ENCODE results near the gene TEX36. TPM values are rescaled to one million over a fixed set of nuclear protein-coding genes. Genes with fewer than 3 reads are reported as not detected.
"Not testable (repeated sequence)": the region's sequence is repeated elsewhere in the genome, so short reads cannot be mapped to it uniquely, and the experiment has no call there.

The TEX36 gene
- total RNA-seq, 2 experiments from 2014 or later: not detected

DNA sequence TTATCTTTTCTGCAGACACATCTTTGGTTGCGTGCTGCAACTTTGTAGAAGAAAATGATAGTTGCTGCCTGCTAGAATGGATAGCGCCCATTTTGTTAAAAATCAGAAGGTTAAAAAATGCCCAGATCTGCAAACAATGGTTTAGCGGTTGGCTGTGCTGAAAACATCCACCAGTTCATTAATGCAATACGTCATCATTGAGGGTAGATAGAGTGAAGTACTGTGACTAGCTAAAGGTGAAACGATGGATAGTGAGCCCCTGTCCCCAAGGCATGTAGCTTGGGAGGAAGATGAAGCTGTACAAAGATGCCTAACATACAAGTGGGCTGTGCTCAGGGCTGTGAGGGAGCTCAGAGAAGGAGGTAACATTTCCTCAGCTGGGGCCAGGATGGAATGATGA is 48.4 kb downstream of the TEX36 start:
- ATAC-seq (ENCODE audit: low read depth): no peak

DNA sequence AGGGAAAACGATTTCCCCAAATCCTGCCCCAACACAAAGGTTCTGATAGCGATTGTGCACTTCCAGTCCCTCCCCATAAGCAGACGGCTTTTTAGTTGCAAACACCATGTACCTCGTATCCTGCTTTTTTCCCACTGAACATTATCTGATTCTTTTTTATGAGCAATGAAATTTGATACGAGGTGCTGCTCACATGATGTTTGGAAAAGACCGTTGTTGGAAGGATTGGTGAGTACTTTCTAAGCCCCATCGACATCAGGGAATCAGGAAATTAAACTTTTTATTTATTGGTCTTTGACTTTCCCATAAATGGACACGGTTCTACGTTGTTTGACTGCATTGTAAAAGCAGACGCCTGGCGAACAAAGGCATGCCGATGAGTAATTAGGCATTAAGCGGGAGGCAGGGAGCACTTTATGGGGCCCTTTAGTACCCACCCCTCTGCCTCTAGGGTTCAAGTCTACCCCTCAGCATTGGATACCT is 49.4 kb downstream of the TEX36 start:
- Mint-ChIP-seq H3K27ac (no peak overlapping the region), H3K4me1 (no peaks in the 10 kb centered on the region), H3K4me3 (no peak overlapping the region), H3K9me3 (no peaks in the 10 kb centered on the region), H3K27me3 (no peaks in the 10 kb centered on the region), H3K36me3 (no peaks in the 10 kb centered on the region)
- DNase-seq (no peak), ATAC-seq (ENCODE audit: low read depth) (no peak)
- POLR2A ChIA-PET: no interaction called here

More for the DNA sequence above, 48.4 kb downstream of the TEX36 start:
- Mint-ChIP-seq H3K4me3 (no peak overlapping the region), H3K27ac (no peak overlapping the region), H3K4me1 (no peaks in the 10 kb centered on the region), H3K27me3 (no peaks in the 10 kb centered on the region), H3K9me3 (no peaks in the 10 kb centered on the region), H3K36me3 (no peaks in the 10 kb centered on the region)
- DNase-seq: no peak
- POLR2A ChIA-PET: no interaction called here

DNA sequence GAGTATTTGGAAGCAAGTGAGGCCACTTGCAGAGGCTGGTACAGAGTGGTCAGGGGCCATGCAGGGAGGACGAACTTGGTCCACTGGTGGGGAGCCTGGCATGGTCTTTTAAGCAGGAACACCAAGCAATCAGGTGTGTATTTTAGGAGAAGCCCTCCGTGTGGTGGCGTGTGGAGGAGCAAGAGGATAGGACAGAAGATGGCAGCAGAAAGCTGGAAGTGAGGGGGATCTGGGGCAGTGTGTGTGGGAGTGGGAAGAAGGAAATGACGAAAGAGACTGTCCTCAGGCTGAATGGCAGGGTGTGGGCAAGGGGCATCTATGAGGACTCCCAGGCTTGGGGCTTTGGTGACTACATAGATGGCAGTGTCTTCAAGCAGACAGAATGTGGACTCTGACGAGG is 51.2 kb downstream of the TEX36 start:
- DNase-seq (no peak), ATAC-seq (ENCODE audit: low read depth) (no peak)
- H3K4me3 Mint-ChIP-seq: no peak overlapping the region
- POLR2A ChIA-PET: no interaction called here
- no peak overlapping the region for H3K27ac Mint-ChIP-seq
- H3K4me1 Mint-ChIP-seq: no peaks in the 10 kb centered on the region
- H3K9me3 Mint-ChIP-seq: no peaks in the 10 kb centered on the region
- no peaks in the 10 kb centered on the region for H3K27me3 Mint-ChIP-seq
- no peaks in the 10 kb centered on the region for H3K36me3 Mint-ChIP-seq

DNA sequence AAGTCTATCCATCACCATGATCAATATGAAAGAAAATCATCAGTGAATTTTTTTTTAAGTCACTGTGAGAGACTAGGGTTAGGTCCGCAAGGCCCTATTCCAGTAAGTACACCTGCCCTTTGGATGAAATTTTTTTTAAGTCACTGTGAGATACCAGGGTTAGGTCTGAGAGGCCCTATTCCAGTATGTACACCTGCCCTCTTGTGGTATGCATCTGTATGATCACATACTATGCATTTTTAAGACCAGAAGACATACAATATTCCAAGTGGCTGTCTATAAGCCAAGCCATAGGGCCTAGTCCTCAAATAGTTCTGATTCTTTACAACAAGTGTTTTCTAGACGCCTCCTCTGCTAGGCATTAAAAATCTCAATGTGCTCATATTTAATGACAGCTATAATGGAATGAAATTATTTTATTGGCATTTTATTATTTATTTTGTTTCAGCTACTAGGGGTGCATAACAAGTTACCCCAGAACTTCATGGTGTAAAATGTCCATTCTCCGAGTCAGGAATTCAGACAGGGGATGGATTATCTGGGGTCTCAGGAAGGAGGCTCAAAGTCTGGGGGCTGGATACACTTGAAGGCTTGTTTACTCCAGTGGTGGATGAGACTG is 53.1 kb downstream of the TEX36 start:
- H3K27me3 Mint-ChIP-seq: no peaks in the 10 kb centered on the region

DNA sequence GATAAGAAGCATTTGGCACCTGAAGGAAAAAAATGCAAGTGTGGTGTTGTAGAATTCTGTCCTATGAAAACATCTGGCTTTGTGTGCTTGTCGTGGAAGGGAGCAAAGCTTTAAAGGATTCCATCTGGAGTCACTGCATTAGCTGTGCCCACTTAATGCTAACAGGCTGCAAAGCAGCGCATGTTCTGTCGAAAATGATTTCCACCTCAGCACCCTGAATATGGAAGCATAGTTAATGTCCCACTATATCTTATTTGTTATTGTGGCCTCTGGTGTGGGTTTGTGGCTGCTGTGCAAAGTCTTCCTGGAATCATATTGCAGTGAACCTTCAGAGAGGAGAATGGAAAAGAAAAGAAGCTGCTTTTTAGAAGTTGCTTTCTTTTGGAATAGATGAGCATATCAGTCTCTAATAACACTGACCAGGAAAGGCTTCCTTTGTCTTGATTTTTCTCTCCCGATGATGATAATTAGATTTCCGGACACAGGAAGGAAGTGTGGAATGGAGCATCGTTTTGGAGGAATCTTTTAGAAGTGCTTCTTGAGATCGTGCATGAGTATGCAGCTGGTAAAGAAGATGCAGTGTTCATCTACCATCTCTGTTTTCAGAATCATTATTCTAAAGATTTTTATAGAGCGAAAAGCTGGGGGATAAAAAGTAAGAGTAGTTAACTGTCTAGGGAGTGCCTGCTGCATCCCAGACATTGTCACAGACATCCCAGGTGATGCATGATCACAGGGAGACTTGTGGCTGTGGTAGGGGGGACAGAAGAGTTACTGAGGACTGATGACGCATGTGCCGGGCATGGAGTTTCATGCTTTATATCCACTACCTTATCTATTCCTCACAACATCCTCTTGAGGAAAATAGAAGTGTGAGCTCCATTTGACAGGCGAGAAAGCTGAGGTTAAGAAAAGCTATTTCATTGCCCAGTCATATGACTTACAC is 54.6 kb downstream of the TEX36 start:
- H3K4me1 Mint-ChIP-seq: no peaks in the 10 kb centered on the region
- H3K4me3 Mint-ChIP-seq: no peak overlapping the region
- POLR2A ChIA-PET: no interaction called here
- H3K9me3 Mint-ChIP-seq: no peaks in the 10 kb centered on the region
- no peaks in the 10 kb centered on the region for H3K36me3 Mint-ChIP-seq
- no peaks in the 10 kb centered on the region for H3K27me3 Mint-ChIP-seq
- ATAC-seq (ENCODE audit: low read depth) (no peak), DNase-seq (no peak)
- no peak overlapping the region for H3K27ac Mint-ChIP-seq

More for the DNA sequence above, 53.1 kb downstream of the TEX36 start:
- no peaks in the 10 kb centered on the region for H3K4me1 Mint-ChIP-seq
- no peak for ATAC-seq (ENCODE audit: low read depth)
- H3K27ac Mint-ChIP-seq: no peak overlapping the region
- no peaks in the 10 kb centered on the region for H3K36me3 Mint-ChIP-seq
- POLR2A ChIA-PET: no interaction called here
- DNase-seq: no peak
- H3K4me3 Mint-ChIP-seq: no peak overlapping the region
- no peaks in the 10 kb centered on the region for H3K9me3 Mint-ChIP-seq

DNA sequence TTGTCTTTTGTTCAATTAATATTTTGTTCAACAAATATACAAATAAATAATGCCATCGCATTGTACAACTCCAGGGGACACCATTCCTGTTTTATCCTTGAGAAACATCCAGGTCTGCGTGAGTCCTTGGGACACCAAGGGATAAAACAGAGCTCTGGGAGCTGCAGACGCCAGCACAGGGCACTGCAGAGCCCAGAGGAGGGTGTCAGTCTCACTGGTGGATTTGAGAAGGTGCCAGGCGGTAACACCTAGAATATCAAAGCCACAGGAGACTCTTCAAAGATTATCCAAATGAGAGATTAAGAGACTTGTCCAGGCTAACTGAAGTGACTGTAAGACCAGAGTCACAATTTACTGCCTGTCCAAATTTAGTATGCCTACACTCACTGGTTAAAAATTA is 55.3 kb downstream of the TEX36 start:
- Mint-ChIP-seq H3K9me3 (no peaks in the 10 kb centered on the region), H3K27ac (no peak overlapping the region), H3K27me3 (no peaks in the 10 kb centered on the region), H3K4me3 (no peak overlapping the region), H3K4me1 (no peaks in the 10 kb centered on the region), H3K36me3 (no peaks in the 10 kb centered on the region)
- ATAC-seq (ENCODE audit: low read depth): no peak
- POLR2A ChIA-PET: no interaction called here
- DNase-seq: no peak

DNA sequence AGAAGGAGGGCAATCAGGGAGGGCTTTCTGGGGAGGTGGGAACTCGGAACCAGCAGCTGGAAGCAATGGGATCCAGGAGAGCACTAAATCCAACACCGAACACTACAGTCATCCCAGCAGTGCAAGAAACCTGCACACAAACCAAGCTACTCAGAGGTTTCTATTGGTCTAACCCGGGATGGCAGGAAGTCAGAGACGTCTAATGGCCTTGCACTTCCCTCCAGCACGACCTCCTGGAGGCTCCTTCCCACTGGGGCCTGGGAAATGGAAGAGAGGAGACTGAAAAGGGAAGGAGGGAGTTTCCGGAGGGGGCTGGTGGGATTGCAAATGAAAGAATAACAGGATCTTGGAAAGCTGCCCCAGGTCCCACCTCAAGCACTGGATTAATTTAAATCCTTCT is 56.3 kb downstream of the TEX36 start:
- Mint-ChIP-seq H3K27ac (no peak overlapping the region), H3K9me3 (no peaks in the 10 kb centered on the region), H3K4me1 (no peaks in the 10 kb centered on the region), H3K36me3 (no peaks in the 10 kb centered on the region), H3K4me3 (no peak overlapping the region), H3K27me3 (no peaks in the 10 kb centered on the region)
- no peak for ATAC-seq (ENCODE audit: low read depth)
- POLR2A ChIA-PET: no interaction called here
- DNase-seq: no peak

DNA sequence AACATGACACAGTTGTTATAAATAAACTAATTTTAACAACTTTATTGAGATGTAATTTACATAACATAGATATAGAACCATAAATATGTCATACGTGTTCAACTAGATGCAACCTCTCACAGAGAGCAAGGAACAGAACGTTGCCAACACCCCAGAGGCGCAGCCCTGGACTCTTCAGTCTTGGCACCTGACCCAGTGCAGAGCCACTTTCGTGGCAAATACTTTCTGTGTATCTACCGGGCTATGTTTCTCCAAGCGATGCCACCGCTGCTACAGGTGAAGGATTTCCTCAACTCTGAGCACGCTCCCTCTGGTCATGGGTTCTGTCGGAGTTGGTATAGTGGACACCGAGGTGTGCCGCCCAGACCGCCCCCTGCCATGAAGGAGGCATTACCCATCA is 57.4 kb downstream of the TEX36 start:
- no peak for DNase-seq
- no peak for ATAC-seq (ENCODE audit: low read depth)
- Mint-ChIP-seq H3K4me1 (no peaks in the 10 kb centered on the region), H3K27me3 (no peaks in the 10 kb centered on the region), H3K36me3 (no peaks in the 10 kb centered on the region), H3K4me3 (no peak overlapping the region), H3K27ac (no peak overlapping the region), H3K9me3 (no peaks in the 10 kb centered on the region)
- POLR2A ChIA-PET: no interaction called here

DNA sequence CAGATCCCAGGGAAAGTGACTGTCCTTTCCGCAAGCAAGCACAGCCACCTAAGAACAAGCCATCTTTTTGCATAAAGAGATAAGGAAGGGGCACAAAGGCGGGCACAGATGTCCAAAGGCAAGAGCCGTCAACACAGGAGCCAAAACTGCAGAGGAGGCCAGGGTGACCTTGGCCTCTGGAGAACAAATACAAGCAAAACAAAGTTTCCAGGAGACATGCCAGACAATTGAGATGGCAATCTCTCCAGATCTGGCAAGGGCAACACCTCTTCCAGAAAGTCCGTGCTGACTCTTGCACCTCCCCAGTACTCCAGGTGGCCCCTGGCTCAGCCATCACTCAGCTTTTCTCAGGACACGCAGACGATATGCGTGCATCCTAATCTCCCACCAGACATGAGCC is 58.2 kb downstream of the TEX36 start:
- no peak for ATAC-seq (ENCODE audit: low read depth)
- H3K27ac Mint-ChIP-seq: no peak overlapping the region
- no peaks in the 10 kb centered on the region for H3K27me3 Mint-ChIP-seq
- H3K4me3 Mint-ChIP-seq: no peak overlapping the region
- no peak for DNase-seq
- H3K9me3 Mint-ChIP-seq: no peaks in the 10 kb centered on the region
- no peaks in the 10 kb centered on the region for H3K36me3 Mint-ChIP-seq
- H3K4me1 Mint-ChIP-seq: no peaks in the 10 kb centered on the region
- POLR2A ChIA-PET: no interaction called here

DNA sequence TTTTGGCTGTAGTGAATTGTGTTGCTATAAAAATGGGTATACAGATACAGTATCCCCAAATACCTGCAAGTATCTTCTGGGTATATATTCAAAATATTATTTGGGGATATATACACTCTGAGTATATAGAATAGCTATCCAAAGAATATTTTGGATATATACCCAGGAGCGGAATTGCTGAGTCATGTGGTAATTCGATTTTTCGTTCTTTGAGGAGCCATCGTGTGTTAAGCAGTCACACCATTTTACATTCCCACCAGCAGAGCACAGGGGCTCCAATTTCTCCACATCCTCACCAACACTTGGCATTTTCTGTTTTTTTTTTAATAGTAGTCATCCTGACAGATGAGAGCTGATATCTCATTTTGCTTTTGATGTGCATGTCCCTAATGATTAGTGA is 61.9 kb downstream of the TEX36 start:
- H3K27ac Mint-ChIP-seq: no peak overlapping the region
- no peaks in the 10 kb centered on the region for H3K9me3 Mint-ChIP-seq
- no peaks in the 10 kb centered on the region for H3K27me3 Mint-ChIP-seq
- no peaks in the 10 kb centered on the region for H3K4me1 Mint-ChIP-seq
- H3K36me3 Mint-ChIP-seq: no peaks in the 10 kb centered on the region
- H3K4me3 Mint-ChIP-seq: no peak overlapping the region
- POLR2A ChIA-PET: no interaction called here
- no peak for ATAC-seq (ENCODE audit: low read depth)
- no peak for DNase-seq

DNA sequence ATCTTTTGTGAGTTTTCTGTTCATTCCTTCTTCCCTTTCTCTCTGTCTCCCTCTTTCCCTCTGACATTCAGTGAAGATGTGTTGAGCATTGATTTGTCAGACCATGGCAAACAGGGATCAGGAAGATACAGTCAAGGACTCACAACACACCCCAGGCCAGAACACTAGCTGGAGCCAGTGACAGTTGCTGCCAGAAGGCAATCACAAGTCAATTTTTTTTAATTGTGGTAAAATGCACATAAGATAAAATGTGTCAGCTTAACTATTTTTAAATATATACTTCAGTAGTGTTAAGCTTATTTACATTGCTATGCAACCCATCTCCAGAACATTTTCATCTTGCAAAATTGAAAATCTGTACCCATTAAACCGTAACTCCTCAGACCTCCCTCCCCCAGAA is 62.6 kb downstream of the TEX36 start:
- Mint-ChIP-seq H3K27ac (no peak overlapping the region), H3K9me3 (no peaks in the 10 kb centered on the region)

DNA sequence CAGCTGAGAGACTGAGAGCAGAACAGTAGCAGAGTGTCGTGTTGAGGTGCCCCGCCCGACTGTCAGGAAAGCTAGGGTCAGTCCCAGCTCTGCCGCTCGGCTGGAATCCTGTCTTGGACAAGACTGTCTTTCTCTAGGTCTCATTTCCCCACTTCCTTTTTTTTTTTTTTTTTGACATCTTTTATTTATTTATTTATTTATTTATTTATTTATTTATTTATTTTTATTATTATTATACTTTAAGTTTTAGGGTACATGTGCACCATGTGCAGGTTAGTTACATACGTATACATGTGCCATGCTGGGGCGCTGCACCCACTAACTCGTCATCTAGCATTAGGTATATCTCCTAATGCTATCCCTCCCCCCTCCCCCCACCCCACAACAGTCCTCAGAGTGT is 69.9 kb downstream of the TEX36 start:
- H3K9me3 Mint-ChIP-seq; DNase-seq; ATAC-seq (ENCODE audit: low read depth); H3K27ac Mint-ChIP-seq; H3K4me3 Mint-ChIP-seq; H3K4me1 Mint-ChIP-seq; H3K36me3 Mint-ChIP-seq; H3K27me3 Mint-ChIP-seq; POLR2A ChIA-PET: not testable (repeated sequence)

More for the DNA sequence above, 62.6 kb downstream of the TEX36 start:
- Mint-ChIP-seq H3K27me3 (no peaks in the 10 kb centered on the region), H3K36me3 (no peaks in the 10 kb centered on the region), H3K4me3 (no peak overlapping the region), H3K4me1 (no peaks in the 10 kb centered on the region)
- ATAC-seq (ENCODE audit: low read depth) (no peak), DNase-seq (no peak)
- POLR2A ChIA-PET: no interaction called here

DNA sequence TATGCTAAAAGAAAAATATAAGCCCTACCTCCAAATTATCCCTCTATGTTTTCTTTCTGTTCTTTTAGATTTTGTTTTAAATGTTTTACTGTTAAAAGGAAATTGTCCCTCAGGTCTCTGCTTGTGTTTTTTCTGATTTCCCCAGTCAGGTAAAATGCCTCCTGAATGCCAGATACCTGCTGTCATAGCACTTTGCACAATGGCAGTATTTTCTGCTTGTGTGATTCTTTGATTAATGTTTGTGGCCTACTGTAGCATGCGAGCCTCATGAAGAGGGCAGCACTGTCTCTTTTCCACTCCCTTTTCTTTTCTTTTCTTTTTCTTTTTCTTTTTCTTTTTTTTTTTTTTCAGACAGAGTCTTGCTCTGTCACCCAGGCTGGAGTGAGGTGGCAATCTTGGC is 71.2 kb downstream of the TEX36 start:
- DNase-seq: no peak
- Mint-ChIP-seq H3K36me3 (no peaks in the 10 kb centered on the region), H3K27ac (no peak overlapping the region), H3K4me3 (no peak overlapping the region), H3K4me1 (no peaks in the 10 kb centered on the region), H3K27me3 (no peaks in the 10 kb centered on the region), H3K9me3 (no peaks in the 10 kb centered on the region)
- ATAC-seq (ENCODE audit: low read depth): no peak
- POLR2A ChIA-PET: no interaction called here

DNA sequence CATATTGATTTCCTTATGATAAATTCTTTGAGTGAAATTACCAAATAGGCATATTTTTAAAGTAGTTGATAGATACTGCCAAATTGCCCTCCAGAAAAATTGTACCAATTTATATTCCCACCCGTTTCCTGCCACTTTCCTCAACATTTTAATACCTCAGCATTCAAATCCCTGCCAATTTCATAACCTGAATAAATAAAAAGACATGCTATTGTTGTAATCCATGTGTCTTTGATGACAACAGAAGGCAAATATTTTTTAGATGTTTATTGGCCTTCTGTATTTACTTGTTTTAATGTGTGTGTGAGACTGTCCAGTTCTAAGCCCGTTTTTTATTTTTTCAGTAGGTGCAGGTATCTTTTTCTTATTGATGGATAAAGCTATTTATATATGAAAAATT is 71.7 kb downstream of the TEX36 start:
- no peaks in the 10 kb centered on the region for H3K27me3 Mint-ChIP-seq
- POLR2A ChIA-PET: no interaction called here
- H3K4me1 Mint-ChIP-seq: no peaks in the 10 kb centered on the region
- H3K4me3 Mint-ChIP-seq: no peak overlapping the region
- DNase-seq (no peak), ATAC-seq (ENCODE audit: low read depth) (no peak)
- H3K36me3 Mint-ChIP-seq: no peaks in the 10 kb centered on the region
- H3K9me3 Mint-ChIP-seq: no peaks in the 10 kb centered on the region
- no peak overlapping the region for H3K27ac Mint-ChIP-seq
